Natural killer cell (primary cell): ENCODE data around the gene OR5AR1. TPM values are rescaled to one million over a fixed set of nuclear protein-coding genes. Genes with fewer than 3 reads are reported as not detected.

Source experiments
- ATAC-seq, 3 donors: fragments of 150-1000 bp in 2 of 3; fragments of 200-7000 bp in 1 of 3; cut with Tn5 transposase; 1 replicate in 1 of 3; 2 replicates in 2 of 3; pipeline ENCODE4 v1.10.0; 2021; ENCODE audit warnings: mild to moderate bottlenecking in 2 of 3, moderate library complexity in 2 of 3
- DNase-seq, 2 donors: peaks; one replicate each; pipeline versions ENCODE4 v3.0.0 to v3.0.0-alpha.2; 2013 to 2021; ENCODE audit warnings: mixed read lengths in 1 of 2
- H3K27ac ChIP-seq: one replicate; pipeline ENCODE4 v1.5.1; 2013; ENCODE audit warnings: mild to moderate bottlenecking, low read length
- H3K27me3 ChIP-seq: one replicate; pipeline ENCODE4 v1.6.1; 2013; ENCODE audit warnings: low read length; ENCODE audit not compliant: control insufficient read depth, insufficient read depth
- H3K36me3 ChIP-seq: one replicate; pipeline ENCODE4 v1.6.1; 2013; ENCODE audit warnings: low read length; ENCODE audit not compliant: control insufficient read depth, insufficient read depth
- H3K4me1 ChIP-seq: one replicate; pipeline ENCODE4 v1.6.1; 2013; ENCODE audit warnings: low read length; ENCODE audit not compliant: control insufficient read depth, insufficient read depth
- H3K4me3 ChIP-seq: one replicate; pipeline ENCODE4 v1.5.1; 2013; ENCODE audit warnings: low read length
- H3K9me3 ChIP-seq: one replicate; pipeline ENCODE4 v1.6.1; 2013; ENCODE audit warnings: low read length; ENCODE audit not compliant: control insufficient read depth, insufficient read depth
- H3K27ac Mint-ChIP-seq, 2 donors: one replicate each; pipeline ENCODE4 v1.8.0; 2022; ENCODE audit warnings: mild to moderate bottlenecking in 2 of 2, mixed read lengths in 2 of 2, moderate library complexity in 1 of 2
- H3K27me3 Mint-ChIP-seq, 2 donors: one replicate each; pipeline ENCODE4 v1.8.0; 2022; ENCODE audit warnings: low read depth in 2 of 2, mixed read lengths in 2 of 2
- H3K36me3 Mint-ChIP-seq: one replicate; pipeline ENCODE4 v1.8.0; 2022; ENCODE audit warnings: mixed read lengths
- H3K4me1 Mint-ChIP-seq, 2 donors: one replicate each; pipeline ENCODE4 v1.8.0; 2022; ENCODE audit warnings: mixed read lengths in 2 of 2
- H3K4me3 Mint-ChIP-seq: one replicate; pipeline ENCODE4 v1.8.0; 2022; ENCODE audit warnings: mild to moderate bottlenecking, moderate library complexity, mixed read lengths
- H3K9me3 Mint-ChIP-seq, 2 donors: one replicate each; pipeline ENCODE4 v1.8.0; 2022; ENCODE audit warnings: mixed read lengths in 2 of 2
- WGBS: methylation state at CpG from one replicate; pipeline ENCODE4 v1.1.7; 2013; ENCODE audit warnings: missing lambda C conversion rate; ENCODE audit not compliant: insufficient coverage; 5-methylcytosine and 5-hydroxymethylcytosine counted together
- intact Hi-C: fragments of 100-400 bp; cut with micrococcal nuclease; formaldehyde crosslinking; loops from one replicate; pipeline ENCODE4 v1.14.2; 2022
- total RNA-seq, 4 donors: library from RNA; stranded (reverse); fragments of 120-200 nt in 1 of 4; gene quantifications; one replicate each; pipeline versions ENCODE4 v1.2.3 to v1.2.4, GENCODE V29; 2013 to 2022
- TF ChIP-seq, protein P1 (sequence below): fragments of 200-600 bp; IDR thresholded peaks from one replicate; pipeline ENCODE4 v1.8.0; 2022; ENCODE audit warnings: antibody characterized with exemption

The OR5AR1 gene
- total RNA-seq: not detected
- not detected for total RNA-seq (2013)

DNA sequence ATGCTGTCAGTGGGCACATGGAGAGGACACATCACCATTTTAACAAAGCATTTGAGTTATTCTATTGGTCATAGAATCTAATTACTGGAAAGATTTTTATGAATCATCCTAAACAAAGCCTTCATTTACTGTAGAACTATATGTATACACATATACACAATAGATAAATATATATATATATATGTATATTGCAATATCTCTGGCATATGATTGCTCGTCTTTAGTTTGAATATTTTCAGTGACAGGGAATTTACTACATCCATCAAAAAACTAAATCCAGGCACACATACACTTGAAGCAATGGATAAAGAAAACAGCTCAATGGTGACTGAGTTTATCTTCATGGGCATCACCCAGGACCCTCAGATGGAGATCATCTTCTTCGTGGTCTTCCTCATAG lies at the start of gene OR5AR1:
Gene OR5AR1, plus strand, starts transcription at position 301 of the 400 bp plus-strand sequence. Its CDS starts 0 bp downstream, at position 301.
- Histone ChIP-seq H3K27ac (no peak within 1 kb of the TSS), H3K4me1 (no peaks in the 10 kb centered on the region), H3K4me3 (no peak within 1 kb of the TSS), H3K27me3 (no peaks in the 10 kb centered on the region), H3K9me3 (peaks cover 5% of the 10 kb centered on the region), H3K36me3 (no peaks in the 10 kb centered on the region)
- TF ChIP-seq, protein P1, sequence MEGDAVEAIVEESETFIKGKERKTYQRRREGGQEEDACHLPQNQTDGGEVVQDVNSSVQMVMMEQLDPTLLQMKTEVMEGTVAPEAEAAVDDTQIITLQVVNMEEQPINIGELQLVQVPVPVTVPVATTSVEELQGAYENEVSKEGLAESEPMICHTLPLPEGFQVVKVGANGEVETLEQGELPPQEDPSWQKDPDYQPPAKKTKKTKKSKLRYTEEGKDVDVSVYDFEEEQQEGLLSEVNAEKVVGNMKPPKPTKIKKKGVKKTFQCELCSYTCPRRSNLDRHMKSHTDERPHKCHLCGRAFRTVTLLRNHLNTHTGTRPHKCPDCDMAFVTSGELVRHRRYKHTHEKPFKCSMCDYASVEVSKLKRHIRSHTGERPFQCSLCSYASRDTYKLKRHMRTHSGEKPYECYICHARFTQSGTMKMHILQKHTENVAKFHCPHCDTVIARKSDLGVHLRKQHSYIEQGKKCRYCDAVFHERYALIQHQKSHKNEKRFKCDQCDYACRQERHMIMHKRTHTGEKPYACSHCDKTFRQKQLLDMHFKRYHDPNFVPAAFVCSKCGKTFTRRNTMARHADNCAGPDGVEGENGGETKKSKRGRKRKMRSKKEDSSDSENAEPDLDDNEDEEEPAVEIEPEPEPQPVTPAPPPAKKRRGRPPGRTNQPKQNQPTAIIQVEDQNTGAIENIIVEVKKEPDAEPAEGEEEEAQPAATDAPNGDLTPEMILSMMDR: no peak
- no peak for DNase-seq
- ATAC-seq: no peak
- WGBS: no CpG with 5 or more reads among the region's 2 CpGs
- no peak within 1 kb of the TSS for H3K4me3 Mint-ChIP-seq
- H3K4me1 Mint-ChIP-seq: no peaks in the 10 kb centered on the region
- H3K9me3 Mint-ChIP-seq: peaks cover 5 to 7% of the 10 kb centered on the region in 2 donors
- intact Hi-C loops: no loop called here
- no peak within 1 kb of the TSS for H3K27ac Mint-ChIP-seq
- no peaks in the 10 kb centered on the region for H3K36me3 Mint-ChIP-seq
- H3K27me3 Mint-ChIP-seq: no peaks in the 10 kb centered on the region

DNA sequence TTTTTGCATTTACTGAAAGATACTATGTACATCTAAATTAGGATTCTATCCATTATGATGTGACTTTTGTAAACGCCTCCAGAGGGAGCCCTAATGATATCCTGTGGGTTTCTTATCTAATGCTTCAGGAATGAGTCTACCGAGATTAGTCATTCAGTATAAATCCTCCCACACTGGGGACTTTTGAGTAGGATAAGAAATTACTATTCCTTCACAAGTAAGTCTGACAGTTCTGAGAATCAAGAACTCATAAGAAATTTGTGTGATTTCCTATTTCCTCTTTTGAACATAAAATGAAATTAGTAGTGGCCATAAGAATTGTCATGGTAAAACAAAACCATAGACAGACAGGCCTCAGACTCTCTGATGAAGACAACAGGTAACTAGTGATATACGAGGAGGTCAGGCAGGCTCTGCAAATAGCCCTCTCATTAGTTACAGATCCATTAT lies 38.8 kb upstream of the OR5AR1 start:
- Mint-ChIP-seq H3K36me3 (no peaks in the 10 kb centered on the region), H3K27ac (no peak overlapping the region), H3K4me1 (no peaks in the 10 kb centered on the region), H3K9me3 (peaks cover 8 to 10% of the 10 kb centered on the region in 2 donors), H3K4me3 (no peak overlapping the region), H3K27me3 (no peaks in the 10 kb centered on the region)
- no peaks in the 10 kb centered on the region for H3K27me3 ChIP-seq
- TF ChIP-seq, protein P1: no peak
- H3K4me3 ChIP-seq: no peak overlapping the region
- no peaks in the 10 kb centered on the region for H3K4me1 ChIP-seq
- WGBS: 33% methylated on average over 1 of the region's 3 CpGs
- intact Hi-C loops: no loop called here
- H3K9me3 ChIP-seq: no peaks in the 10 kb centered on the region
- ATAC-seq: no peak
- H3K27ac ChIP-seq: no peak overlapping the region
- no peak for DNase-seq
- H3K36me3 ChIP-seq: no peaks in the 10 kb centered on the region

DNA sequence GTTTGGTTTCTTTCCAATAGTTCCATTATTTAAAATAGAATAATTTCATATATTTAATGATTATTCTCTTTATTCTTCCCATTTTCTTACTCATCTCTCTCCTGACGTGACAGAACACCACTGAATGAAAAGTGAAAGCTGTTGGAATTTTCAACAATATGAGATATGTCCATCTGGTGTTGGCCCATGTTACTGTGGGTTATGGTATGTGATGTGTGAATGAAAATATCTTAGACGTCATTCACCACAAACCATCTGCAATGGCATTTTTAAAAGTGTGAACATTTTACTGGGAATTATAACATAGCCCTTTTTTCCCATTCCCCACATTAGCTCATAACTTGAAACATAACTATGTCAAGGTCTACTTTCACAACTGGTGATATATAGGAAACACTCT lies 37.5 kb upstream of the OR5AR1 start:
- no CpG with 5 or more reads among the region's 2 CpGs for WGBS
- H3K9me3 Mint-ChIP-seq: peaks cover 4 to 5% of the 10 kb centered on the region in 2 donors

More for the DNA sequence above, 37.5 kb upstream of the OR5AR1 start:
- H3K4me3 ChIP-seq: no peak overlapping the region
- TF ChIP-seq, protein P1: no peak
- no peak for DNase-seq
- H3K27ac ChIP-seq: no peak overlapping the region
- Mint-ChIP-seq H3K4me1 (no peaks in the 10 kb centered on the region), H3K27ac (no peak overlapping the region), H3K36me3 (no peaks in the 10 kb centered on the region), H3K4me3 (no peak overlapping the region), H3K27me3 (no peaks in the 10 kb centered on the region)
- H3K27me3 ChIP-seq: no peaks in the 10 kb centered on the region
- H3K9me3 ChIP-seq: no peaks in the 10 kb centered on the region
- ATAC-seq: no peak
- H3K4me1 ChIP-seq: no peaks in the 10 kb centered on the region
- no peaks in the 10 kb centered on the region for H3K36me3 ChIP-seq
- intact Hi-C loops: no loop called here
